Neural progenitor cell (in vitro differentiated cells): ENCODE measurements around the gene ZNF664.

Source experiments
- CTCF ChIP-seq: fragments of 200-600 bp; sonication (generic); IDR thresholded peaks from 2 replicates; pipeline ENCODE4 v1.5.1; 2017; ENCODE audit warnings: antibody characterized with exemption, mild to moderate bottlenecking
- EZH2 ChIP-seq: fragments of 200-600 bp; sonication (generic); IDR thresholded peaks from 2 replicates; pipeline ENCODE4 v1.6.1; 2017; ENCODE audit warnings: antibody characterized with exemption, mild to moderate bottlenecking, moderate library complexity
- EZH2phosphoT487 ChIP-seq: fragments of 200-600 bp; sonication (generic); IDR thresholded peaks from 2 replicates; pipeline ENCODE4 v1.6.1; 2017; ENCODE audit warnings: antibody characterized with exemption

- no peak for TF ChIP-seq EZH2
- no peak for TF ChIP-seq CTCF
- TF ChIP-seq EZH2phosphoT487 = no peak
These were observed 49.1 kb upstream of the ZNF664 start for GRCh38 chr12:123923927-123924326.
